ENCODE results near the gene SCN3A.

DNA sequence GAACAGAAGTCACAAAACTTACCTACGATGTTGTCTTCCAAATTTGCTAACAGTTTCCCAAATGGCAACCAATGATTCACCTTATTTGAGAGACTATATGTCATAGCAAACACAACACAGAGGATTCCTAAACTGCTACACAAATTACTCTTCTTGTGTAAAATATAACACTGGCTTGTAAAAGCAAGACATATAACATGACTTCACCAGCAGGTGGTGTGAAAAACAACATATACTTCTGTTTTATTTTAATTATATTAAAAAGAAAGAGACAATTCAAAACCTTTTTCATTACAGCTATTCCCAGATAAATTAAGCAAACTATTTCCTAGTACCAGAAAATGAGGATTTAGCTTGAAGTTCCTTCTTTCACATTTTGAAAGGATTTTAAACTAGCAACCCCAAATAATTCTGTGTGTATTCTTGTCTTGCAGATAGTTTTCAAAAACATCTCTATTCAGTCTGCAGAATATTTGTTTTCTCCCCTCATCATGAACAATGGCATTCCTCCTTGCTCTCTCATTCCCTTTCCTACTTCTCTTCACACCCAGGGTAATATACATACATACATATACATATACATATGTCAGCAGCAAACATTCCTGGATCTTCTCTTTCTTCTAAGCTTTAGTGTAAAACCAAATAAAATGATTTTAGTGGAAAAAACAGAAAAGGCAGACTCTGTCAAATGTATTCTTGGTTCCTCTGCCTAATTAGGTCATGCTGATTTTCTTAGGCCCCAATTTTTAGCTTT lies 62.1 kb downstream of the SCN3A start:
- TF ChIP-seq, protein P1, sequence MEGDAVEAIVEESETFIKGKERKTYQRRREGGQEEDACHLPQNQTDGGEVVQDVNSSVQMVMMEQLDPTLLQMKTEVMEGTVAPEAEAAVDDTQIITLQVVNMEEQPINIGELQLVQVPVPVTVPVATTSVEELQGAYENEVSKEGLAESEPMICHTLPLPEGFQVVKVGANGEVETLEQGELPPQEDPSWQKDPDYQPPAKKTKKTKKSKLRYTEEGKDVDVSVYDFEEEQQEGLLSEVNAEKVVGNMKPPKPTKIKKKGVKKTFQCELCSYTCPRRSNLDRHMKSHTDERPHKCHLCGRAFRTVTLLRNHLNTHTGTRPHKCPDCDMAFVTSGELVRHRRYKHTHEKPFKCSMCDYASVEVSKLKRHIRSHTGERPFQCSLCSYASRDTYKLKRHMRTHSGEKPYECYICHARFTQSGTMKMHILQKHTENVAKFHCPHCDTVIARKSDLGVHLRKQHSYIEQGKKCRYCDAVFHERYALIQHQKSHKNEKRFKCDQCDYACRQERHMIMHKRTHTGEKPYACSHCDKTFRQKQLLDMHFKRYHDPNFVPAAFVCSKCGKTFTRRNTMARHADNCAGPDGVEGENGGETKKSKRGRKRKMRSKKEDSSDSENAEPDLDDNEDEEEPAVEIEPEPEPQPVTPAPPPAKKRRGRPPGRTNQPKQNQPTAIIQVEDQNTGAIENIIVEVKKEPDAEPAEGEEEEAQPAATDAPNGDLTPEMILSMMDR (IDR thresholded peaks at IDR 0.05), result peak; percentile 7; the same call in 1 of the 2 replicates
- TF ChIP-seq POLR2AphosphoS5 (IDR thresholded peaks at IDR 0.05; ENCODE audit: low read depth, low read length) (no peak), SIN3A (IDR thresholded peaks at IDR 0.05; ENCODE audit: borderline replicate concordance, insufficient read depth, low read depth, low read length) (no peak)
- TF ChIP-seq, protein P2, sequence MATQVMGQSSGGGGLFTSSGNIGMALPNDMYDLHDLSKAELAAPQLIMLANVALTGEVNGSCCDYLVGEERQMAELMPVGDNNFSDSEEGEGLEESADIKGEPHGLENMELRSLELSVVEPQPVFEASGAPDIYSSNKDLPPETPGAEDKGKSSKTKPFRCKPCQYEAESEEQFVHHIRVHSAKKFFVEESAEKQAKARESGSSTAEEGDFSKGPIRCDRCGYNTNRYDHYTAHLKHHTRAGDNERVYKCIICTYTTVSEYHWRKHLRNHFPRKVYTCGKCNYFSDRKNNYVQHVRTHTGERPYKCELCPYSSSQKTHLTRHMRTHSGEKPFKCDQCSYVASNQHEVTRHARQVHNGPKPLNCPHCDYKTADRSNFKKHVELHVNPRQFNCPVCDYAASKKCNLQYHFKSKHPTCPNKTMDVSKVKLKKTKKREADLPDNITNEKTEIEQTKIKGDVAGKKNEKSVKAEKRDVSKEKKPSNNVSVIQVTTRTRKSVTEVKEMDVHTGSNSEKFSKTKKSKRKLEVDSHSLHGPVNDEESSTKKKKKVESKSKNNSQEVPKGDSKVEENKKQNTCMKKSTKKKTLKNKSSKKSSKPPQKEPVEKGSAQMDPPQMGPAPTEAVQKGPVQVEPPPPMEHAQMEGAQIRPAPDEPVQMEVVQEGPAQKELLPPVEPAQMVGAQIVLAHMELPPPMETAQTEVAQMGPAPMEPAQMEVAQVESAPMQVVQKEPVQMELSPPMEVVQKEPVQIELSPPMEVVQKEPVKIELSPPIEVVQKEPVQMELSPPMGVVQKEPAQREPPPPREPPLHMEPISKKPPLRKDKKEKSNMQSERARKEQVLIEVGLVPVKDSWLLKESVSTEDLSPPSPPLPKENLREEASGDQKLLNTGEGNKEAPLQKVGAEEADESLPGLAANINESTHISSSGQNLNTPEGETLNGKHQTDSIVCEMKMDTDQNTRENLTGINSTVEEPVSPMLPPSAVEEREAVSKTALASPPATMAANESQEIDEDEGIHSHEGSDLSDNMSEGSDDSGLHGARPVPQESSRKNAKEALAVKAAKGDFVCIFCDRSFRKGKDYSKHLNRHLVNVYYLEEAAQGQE (IDR thresholded peaks at IDR 0.05; ENCODE audit: insufficient read depth in 1 of 2, low read depth in 2 of 2, low read length in 1 of 2), result no peak
